ENCODE data around the gene SRSF8. TPM values are rescaled to one million over a fixed set of nuclear protein-coding genes. Genes with fewer than 3 reads are reported as not detected.

Gene SRSF8
- total and polyA plus RNA-seq, 2 donors (not counting 1 experiment from before 2014, with no cell fraction given) = 44.4 to 69.5 TPM

- Histone ChIP-seq H3K4me3 (ENCODE audit: control extremely low read depth in 1 of 5, extremely low read depth in 1 of 5, insufficient read depth in 1 of 5, low read depth in 2 of 5, low read length in 4 of 5) (no peak overlapping the region), H3K9ac (ENCODE audit: low read length) (no peak overlapping the region), H3K27ac (ENCODE audit: low read length in 2 of 2) (no peak overlapping the region), H3K9me3 (ENCODE audit: control extremely low read depth in 1 of 3, control insufficient read depth in 2 of 3, insufficient read depth in 1 of 3, low read length in 2 of 3) (no peaks in the 10 kb centered on the region), H3K4me2 (replicated peaks; ENCODE audit: low read depth, low read length, poor library complexity, severe bottlenecking) (no peak overlapping the region), H3K79me2 (ENCODE audit: control insufficient read depth, insufficient read depth, low read length) (peaks cover 27% of the 10 kb centered on the region), H3K4me1 (ENCODE audit: control insufficient read depth in 2 of 2, insufficient read depth in 2 of 2, low read length in 2 of 2) (peaks cover 10 to 17% of the 10 kb centered on the region in 2 donors), H3K27me3 (replicated peaks in 1 of 4; ENCODE audit: control extremely low read depth in 1 of 4, control insufficient read depth in 3 of 4, insufficient read depth in 4 of 4, low read length in 3 of 4) (no peaks in the 10 kb centered on the region), H4K20me1 (ENCODE audit: control insufficient read depth, insufficient read depth, low read length, poor library complexity, severe bottlenecking) (peaks cover 1% of the 10 kb centered on the region), H3K36me3 (replicated peaks in 1 of 2; ENCODE audit: control extremely low read depth in 1 of 2, control insufficient read depth in 1 of 2, extremely low read depth in 1 of 2, insufficient read depth in 2 of 2, low read length in 1 of 2) (peaks cover 0 to 1% of the 10 kb centered on the region in 2 experiments), H2AFZ (ENCODE audit: insufficient read depth, low read depth, low read length, poor library complexity, severe bottlenecking) (no peak overlapping the region)
- Mint-ChIP-seq H3K27me3 (peaks cover 2% of the 10 kb centered on the region), H3K4me3 (no peak overlapping the region), H3K4me1 (peaks cover 16% of the 10 kb centered on the region), H3K27ac (no peak overlapping the region), H3K9me3 (ENCODE audit: insufficient read depth) (no peaks in the 10 kb centered on the region)
- TF ChIP-seq, protein P1, sequence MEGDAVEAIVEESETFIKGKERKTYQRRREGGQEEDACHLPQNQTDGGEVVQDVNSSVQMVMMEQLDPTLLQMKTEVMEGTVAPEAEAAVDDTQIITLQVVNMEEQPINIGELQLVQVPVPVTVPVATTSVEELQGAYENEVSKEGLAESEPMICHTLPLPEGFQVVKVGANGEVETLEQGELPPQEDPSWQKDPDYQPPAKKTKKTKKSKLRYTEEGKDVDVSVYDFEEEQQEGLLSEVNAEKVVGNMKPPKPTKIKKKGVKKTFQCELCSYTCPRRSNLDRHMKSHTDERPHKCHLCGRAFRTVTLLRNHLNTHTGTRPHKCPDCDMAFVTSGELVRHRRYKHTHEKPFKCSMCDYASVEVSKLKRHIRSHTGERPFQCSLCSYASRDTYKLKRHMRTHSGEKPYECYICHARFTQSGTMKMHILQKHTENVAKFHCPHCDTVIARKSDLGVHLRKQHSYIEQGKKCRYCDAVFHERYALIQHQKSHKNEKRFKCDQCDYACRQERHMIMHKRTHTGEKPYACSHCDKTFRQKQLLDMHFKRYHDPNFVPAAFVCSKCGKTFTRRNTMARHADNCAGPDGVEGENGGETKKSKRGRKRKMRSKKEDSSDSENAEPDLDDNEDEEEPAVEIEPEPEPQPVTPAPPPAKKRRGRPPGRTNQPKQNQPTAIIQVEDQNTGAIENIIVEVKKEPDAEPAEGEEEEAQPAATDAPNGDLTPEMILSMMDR (IDR thresholded peaks at IDR 0.05) = no peak
- no peak for TF ChIP-seq EZH2 (IDR thresholded peaks at IDR 0.05; ENCODE audit: borderline replicate concordance, insufficient read depth, low read depth, low read length, poor library complexity, severe bottlenecking)
- no peak for DNase-seq
- WGBS (ENCODE audit: insufficient coverage) = no CpG with 5 or more reads among the region's 1 CpG
- intact Hi-C loops (cut with micrococcal nuclease) = loop anchor here (5.0 kb wide), 1 partner anchor 1868 kb away; the partner anchor contains the start of gene SLC36A4
- ATAC-seq (ENCODE audit: low read depth) = no peak
- POLR2A ChIA-PET = interaction anchor here (1.4 kb wide), 1 partner anchor 24 kb away, joined by 3 read pairs; no protein-coding TSS in a partner anchor
- CTCF ChIA-PET = interaction anchor here (2.9 to 6.6 kb wide), 2 partner anchors 85 to 92 kb away, joined by 14 to 106 read pairs; partner anchors contain the start of genes CWC15 and KDM4D
Measured at GRCh38 chr11:95065336-95065735, 1.4 kb upstream of the SRSF8 start.

All from B cell (primary cell).